ENCODE results near the gene SGTA. TPM values are rescaled to one million over a fixed set of nuclear protein-coding genes. Genes with fewer than 3 reads are reported as not detected.

Gene SGTA
- total RNA-seq, 1 donor from 2014 or later, result 56.6 TPM

DNA sequence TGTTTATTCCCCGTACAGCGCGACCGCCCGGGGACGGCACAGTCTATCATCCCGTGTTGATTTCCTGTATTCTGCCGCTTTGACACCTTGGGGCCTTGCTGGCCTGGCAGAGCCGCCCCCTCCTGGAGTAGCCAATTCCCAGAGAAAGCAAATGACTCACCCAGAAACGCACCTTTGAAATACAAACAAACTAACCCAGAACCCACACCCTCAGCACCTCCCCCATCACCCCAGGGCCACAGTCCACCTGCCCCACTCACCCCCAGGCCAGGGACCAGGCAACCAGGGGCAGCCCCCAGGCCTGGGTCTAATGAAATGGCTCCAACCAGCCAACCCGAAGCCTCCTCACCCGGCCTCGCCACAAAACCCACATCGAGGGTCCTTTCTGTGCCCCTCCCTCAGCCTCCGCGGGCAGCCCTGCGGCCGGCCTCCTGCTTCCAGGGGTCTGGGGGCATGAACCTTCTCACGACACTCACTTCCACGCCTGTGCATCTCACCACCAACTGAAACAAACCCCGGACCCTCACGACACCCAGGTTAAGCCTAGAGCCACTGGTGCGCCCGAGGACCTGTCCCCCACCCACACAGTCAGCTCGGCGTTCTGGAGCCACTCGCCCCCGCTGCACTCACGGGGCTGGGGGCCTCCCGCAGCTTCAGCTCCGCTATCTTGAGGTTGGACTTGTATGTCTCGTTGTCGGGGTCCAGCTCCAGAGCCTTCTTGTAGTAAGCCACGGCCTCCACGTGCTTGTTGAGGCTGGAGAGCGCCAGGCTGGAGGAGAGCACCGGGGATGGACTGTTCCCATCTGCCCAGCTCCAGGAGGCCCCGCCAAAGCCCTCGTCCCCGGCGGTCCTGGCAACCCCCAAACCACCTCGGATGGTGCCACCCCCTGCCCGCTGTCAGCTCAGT is 20.9 kb downstream of the SGTA start:
- intact Hi-C loops (cut with DNase I), result no loop called here
- no peak for DNase-seq
- no peak for ATAC-seq (ENCODE audit: poor library complexity)

DNA sequence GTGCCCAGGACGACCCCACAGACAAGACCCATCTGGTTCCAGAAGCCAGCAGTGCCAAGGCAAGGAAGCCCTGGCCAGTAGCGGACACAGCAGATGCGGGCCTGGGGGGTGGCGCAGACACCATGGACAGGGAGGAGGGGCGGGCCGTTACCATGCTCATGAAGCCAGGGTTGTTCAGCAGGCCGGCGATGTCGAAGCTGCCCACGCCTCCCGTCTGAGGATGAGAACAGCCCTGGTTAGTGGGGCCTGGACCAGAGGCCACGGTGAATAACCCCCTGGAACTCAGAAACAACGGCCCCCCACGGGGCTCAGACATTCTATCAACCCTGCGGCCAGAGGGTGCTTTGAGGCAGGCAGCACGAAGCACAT is 21.8 kb downstream of the SGTA start:
- no peak for ATAC-seq (ENCODE audit: poor library complexity)
- no peak for DNase-seq
- intact Hi-C loops (cut with DNase I), result no loop called here

DNA sequence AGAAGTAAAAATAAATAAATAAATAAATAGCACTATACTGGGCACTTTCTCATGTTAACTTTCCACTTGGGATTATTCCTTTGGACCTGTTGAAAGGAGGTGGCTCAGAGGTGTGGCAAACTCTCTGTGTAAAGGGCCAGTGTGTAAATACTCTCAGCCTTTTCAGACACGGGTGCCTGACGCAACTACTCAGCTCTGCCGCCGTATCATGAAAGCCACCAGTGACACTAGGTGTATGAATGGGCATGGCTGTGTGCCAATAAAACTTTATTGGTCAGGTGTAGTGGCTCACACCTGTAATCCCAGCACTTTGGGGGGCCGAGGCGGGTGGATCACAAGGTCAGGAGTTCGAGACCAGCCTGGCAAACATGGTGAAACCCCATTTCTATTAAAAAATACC is 23.1 kb downstream of the SGTA start:
- intact Hi-C loops (cut with DNase I), result no loop called here
- DNase-seq (no peak), ATAC-seq (ENCODE audit: poor library complexity) (no peak)

DNA sequence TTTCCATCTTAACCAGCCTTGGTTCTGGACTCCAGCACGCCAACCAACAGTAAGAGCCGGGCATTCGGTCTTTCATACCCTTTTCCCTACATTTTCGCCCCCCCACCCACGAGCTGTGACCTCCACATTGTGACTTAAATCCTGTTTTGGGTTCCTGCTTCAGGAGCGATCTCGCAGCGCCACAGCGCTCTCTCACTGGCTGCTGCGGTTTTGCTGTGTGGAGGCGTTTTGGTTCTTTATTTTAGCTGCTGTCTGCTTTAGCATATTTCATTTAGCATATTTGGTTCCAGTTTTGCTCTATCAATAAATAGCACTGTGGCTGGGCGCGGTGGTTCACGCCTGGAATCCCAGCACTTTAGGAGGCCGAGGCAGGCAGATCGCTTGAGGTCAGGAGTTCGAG is 23.7 kb downstream of the SGTA start:
- ATAC-seq (ENCODE audit: poor library complexity) (no peak), DNase-seq (no peak)
- intact Hi-C loops (cut with DNase I), result no loop called here

DNA sequence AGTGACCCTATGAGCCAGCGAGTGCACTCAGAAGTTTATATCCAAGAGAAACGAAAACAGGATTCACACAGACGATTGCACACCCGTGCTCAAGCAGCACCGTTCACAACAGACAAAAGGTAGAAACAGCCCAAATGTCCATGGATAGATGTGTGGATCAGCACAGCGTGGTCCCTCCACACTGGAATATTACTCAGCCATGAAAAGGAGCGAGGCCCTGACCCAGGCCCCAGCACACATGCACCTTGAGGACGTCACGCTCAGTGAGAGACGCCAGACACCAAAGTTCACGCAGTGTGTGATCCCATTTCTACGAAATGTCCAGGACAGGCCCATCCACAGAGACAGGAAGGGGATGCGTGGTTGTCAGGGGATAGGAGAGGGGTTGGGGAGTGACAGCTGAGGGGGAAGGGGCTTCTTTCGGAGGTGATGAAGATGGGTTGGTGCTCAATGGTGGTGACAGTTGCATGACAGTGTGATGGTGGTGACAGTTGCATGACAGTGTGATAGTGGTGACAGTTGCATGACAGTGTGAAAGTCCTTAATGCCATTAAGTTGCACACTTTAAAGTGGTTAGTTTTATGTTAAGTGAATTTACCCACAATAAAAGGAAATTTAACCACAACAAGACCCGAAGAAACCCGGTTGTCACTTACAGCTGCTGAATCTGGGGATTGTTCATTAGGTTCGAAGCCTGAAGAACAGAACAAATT is 24.3 kb downstream of the SGTA start:
- ATAC-seq (ENCODE audit: poor library complexity) (no peak), DNase-seq (no peak)
- intact Hi-C loops (cut with DNase I), result no loop called here

DNA sequence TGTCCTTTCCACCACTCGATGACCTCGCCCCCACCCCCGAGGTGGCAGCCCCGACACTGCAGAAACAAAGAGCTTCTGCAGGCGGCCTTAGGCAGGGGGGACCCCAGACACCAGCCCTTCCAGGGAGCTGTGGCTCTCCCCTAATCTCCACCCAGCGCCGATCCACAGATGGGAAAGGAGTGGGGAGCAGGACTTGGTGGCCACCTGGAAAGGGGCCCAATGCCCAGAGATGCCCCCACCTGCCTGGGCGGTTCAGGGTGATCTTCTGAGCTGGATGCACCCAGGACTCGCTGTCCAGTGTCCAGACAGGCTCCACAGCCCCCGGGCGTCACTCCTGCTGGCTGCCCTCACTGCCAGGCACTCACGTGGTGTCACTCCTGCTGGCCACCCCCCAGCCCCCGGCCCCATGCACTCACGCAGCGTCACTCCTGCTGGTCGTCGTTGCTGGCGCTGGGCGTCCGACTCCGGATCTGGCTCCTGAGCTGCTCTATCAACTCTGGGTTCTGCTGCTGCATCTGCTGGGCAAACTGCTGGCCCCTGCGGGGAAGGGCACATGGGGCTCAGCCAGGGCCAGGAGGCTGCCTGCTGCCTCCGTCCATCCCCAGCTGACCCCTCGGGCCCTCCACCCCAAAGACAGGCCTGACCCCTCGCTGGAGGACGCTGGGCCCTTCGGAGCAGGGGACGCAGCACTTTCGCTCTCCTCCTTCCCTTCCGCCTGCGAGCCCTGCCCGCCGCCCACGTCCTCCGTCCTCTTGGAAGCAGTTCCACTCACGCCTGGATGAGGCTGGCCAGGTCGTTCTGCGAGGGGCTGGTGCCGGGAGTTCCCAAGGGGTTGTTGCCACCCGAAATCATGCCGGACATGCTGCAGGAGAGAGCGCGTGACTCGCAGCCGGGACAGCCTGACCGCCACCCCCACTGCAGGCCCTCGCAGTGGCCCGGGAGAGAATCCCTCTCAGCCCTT is 25.9 kb downstream of the SGTA start:
- ATAC-seq (ENCODE audit: poor library complexity), result no peak
- DNase-seq, result no peak
- intact Hi-C loops (cut with DNase I), result no loop called here

DNA sequence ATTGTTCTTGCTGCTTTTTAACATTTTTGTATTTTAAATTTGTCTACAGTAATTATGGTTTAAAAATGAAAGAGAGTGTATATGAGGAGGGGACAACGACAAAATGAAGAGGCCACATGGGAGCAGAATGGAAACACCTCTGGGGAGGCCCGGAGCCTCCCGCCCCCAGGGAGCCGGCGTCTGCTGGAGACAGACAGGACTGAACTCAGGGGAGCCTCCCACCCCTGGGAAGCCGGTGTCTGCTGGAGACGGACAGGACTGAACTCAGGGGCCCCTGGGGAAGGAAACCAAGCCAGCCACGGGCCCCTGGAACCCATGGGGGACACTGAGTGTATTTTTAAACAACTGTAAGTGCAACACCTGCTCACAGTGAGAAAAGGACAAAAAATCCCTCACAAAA is 26.6 kb downstream of the SGTA start:
- no peak for ATAC-seq (ENCODE audit: poor library complexity)
- intact Hi-C loops (cut with DNase I), result no loop called here

DNA sequence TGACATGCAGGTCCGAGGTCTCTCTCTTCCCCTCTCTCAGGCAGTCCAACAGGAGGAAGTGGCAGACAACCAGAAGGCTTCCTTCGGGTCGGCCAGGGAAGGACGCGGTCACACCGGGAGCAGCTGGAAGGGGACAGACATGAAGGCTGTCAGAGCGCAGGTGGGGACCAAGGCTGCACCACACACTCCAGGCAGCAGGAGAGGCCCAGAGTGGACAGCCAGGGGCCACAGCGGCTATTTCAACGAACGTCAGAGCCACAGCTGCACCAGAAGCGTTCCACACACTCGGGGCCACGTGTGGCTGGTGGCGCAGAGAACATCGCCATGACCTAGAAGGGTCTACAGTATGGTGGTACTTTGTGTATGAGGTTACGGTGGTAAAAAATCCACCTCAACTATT is 27.3 kb downstream of the SGTA start:
- DNase-seq (no peak), ATAC-seq (ENCODE audit: poor library complexity) (no peak)
- intact Hi-C loops (cut with DNase I), result no loop called here

More for the DNA sequence above, 26.6 kb downstream of the SGTA start:
- DNase-seq, result no peak

DNA sequence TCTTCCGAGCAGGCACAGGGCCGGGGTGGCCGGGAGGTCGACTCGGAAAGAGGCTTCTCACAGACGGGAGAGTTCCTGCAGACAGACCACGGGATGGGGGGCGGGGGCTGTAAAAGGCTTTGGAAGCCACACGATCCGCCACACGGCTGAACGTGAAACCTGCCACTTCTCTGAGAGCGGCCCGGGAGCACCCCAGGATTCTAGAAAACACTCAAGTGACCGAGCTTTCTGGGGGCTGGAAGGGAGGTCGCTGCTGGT is 27.7 kb downstream of the SGTA start:
- no peak for ATAC-seq (ENCODE audit: poor library complexity)
- intact Hi-C loops (cut with DNase I), result no loop called here

DNA sequence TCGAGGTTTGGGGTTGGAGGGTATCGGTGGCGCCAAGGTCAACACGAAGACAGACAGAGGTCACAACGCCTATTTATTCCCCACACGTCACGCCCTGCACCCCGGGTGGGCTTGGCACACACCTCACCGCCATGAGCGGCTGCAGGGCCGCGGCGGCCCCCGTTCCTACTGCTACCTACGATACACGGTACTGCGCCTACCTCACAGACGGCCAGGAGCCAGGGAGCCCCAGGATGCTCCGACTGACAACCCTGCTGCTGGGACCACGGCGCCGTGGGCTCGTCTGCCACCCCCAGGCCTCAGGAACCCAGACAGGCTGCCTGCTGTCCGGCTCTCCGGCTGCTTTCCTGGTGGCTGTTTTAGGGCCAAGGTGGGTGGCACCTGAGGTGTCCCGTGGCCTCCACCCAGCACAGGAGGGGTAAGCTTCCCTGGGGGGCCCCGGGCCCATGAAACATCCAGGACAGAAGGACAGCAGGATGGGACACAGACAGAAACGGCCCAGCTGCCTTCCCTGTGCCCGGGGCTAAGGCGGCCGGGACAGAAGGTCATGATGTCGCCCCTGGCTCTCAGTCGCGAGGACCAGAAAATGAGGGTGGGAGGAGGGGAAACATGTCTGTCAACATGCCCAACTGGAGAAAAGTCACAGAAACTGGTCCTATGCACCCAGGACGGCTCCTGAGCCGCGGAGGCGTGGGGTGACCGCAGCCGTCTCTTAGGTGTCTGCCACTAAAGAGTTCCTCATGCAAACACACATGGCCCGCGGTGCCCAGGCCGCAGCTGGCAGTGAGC is 28.2 kb downstream of the SGTA start:
- DNase-seq, result no peak
- intact Hi-C loops (cut with DNase I), result no loop called here
- ATAC-seq (ENCODE audit: poor library complexity), result peak; percentile 7

More for the DNA sequence above, 27.7 kb downstream of the SGTA start:
- DNase-seq, result no peak

DNA sequence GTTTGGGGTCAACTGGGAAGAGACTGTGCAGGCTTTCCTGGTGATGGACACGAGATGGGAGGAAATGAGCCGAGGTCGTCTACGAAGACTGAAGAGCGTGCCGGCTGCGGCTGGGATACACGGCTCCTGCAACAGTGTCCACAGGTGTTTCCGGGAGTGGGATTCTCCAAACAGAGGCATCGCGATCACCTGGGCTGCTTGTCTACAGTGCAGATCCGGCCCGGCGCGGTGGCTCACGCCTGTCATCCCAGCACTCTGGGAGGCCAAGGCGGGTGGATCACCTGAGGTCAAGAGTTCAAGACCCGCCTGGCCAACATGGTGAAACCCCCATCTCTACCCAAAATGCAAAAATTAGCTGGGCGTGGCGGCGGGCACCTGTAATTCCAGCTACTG is 31.6 kb downstream of the SGTA start:
- no peak for DNase-seq
- intact Hi-C loops (cut with DNase I), result no loop called here
- ATAC-seq (ENCODE audit: poor library complexity), result no peak

DNA sequence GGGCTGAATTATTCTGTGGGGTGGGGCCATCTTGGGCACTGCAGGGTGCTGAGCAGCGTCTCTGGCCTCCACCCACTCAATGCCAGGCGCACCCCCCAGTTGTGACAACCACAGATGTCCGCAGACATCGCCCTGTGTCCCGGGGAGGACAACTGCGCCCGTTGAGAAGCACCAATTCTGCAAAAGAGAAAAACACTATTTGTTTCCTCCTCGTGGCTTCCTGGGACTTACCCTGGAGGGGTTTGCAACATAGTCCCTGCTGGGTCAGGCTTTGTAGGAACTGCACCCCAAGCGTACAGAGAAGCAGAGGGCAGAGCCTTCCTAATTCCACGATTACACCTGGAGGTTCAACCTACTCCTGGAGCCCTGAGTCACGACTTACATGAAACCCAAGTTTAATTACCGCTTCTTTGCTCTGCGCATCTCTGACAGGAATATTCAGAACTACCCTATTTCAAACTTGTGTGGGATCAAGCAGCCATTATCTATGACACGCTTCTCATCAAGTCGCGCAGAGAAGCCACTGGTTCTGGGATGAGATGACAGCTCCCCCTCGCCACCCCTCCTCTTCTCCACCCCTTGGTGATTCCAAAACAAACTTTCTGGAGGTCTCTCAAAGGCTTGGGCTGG is 32.1 kb downstream of the SGTA start:
- intact Hi-C loops (cut with DNase I), result no loop called here
- no peak for ATAC-seq (ENCODE audit: poor library complexity)
- DNase-seq, result no peak

DNA sequence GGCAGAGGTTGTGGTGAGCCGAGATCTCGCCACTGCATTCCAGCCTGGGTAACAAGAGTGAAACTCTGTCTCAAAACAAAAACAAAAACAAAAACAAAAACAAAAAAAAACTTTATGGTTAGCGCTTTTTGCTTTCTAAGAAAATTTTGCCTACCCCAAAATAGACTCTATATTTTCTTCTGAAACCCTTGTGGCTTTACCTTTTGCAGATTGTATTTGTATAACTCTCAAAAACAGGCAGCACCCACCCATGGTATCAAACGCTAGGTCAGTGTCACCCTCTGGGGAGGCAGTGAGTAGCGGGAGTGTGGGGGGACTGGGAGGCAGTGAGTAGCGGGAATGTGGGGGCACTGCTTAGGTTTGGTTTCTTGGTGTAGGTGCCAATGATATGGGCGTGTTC is 35.7 kb downstream of the SGTA start:
- intact Hi-C loops (cut with DNase I), result loop anchor here (5.0 kb wide), 1 partner anchor 95 kb away; no protein-coding TSS in a partner anchor
- no peak for DNase-seq
- no peak for ATAC-seq (ENCODE audit: poor library complexity)

DNA sequence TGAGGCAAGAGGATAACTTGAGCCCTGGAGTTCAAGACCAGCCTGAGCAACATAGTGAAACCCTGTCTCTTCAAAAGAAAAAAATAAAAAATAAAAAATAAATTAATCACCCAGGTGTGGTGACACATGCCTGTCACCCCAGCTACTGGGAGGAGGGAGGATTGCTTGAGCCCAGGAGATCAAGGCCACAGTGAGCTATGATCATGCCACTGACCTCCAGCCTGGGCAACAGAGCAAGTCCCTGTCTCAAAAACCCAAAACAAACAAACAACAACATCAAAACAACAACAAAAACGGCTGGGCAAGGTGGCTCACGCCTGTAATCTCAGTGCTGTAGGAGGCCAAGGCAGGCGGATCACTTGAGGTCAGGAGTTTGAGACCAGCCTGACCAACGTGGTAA is 39.0 kb downstream of the SGTA start:
- no peak for ATAC-seq (ENCODE audit: poor library complexity)
- intact Hi-C loops (cut with DNase I), result no loop called here
- DNase-seq, result no peak

DNA sequence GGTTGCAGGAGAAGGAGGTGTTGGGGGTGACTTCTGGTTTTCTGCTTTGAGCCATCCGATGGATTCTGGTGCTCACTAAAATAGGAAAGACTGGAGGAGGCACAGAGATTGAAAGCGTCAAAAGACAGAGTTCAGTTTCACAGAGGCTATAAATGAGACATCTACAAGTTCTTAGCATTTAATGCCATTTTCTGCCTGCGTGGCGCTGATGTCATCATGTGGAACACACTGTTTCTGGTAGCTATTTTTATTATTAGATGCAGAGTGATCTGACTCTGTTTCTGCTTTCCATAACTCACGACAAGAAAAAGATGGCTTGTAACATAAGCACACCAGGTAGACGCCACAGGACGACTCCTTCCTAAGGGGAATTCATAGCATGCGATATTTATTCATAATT is 40.0 kb downstream of the SGTA start:
- DNase-seq (no peak), ATAC-seq (ENCODE audit: poor library complexity) (no peak)
- intact Hi-C loops (cut with DNase I), result no loop called here

DNA sequence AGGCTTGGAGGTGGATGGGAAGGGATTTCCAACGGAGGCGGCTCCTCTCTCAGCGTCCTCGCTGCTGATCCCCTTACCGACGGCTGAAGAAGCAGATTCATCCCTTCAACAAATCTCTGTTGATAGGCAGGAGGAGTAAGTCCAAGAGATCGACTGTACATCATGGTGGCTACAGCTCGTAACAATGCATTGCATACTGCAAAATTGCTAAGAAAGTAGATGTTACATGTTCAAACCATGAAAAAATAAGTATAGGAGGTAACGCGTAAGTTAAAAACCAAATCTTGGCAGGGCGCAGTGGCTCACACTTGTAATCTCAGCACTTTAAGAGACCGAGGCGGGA is 42.8 kb downstream of the SGTA start:
- no peak for ATAC-seq (ENCODE audit: poor library complexity)
- no peak for DNase-seq
- intact Hi-C loops (cut with DNase I), result no loop called here

DNA sequence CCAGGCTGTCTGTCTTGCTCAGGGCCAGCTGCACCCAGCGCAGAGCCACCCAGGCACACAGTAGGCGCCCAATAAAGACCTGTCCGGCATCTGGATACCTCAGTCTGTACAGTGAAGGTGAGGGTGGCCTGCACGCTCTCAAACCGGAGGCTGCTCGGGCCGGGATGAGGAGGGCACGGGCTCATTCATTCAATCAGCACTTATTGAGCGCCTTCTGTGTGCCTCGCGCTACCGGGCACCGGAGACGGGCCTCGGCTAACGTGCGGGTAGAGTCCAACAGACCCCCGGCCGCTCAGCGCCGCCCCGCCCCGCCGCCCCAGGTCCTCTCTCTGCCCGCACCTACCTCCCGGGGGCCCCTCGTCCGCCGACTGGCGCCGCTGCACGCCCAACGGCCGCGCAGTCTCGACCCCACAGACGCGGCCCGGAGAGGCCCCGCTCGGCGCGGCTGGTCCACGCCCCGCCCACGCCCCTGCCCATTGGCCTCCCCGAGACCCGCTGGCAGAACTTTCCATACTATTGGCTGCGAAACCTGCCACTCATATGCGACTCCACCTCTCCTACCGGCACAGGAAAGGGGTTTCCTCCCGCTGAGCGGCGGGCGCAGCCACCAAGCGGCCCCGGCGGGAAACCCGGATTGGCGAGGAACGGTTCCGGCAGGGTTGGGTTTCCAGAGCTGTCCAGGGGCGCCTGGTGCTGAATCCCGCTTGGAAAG is 43.3 kb downstream of the SGTA start, which contains the start of gene SLC39A3:
SLC39A3 (minus strand) TSS at position 416 of the 712 bp plus-strand sequence. CDS start 2,760 bp downstream, outside the sequence.
- ATAC-seq (ENCODE audit: poor library complexity) (peak; percentile 100), DNase-seq (peak; percentile 97)
- intact Hi-C loops (cut with DNase I), result no loop called here

Data from Right ventricle myocardium superior (tissue), 1 donor.